HL-60 (cell line): ENCODE measurements around the gene SPDYE2B.
"Not testable (repeated sequence)": the region's sequence is repeated elsewhere in the genome, so short reads cannot be mapped to it uniquely, and the experiment has no call there.

Source experiments
- CTCF ChIP-seq: IDR thresholded peaks from one replicate; pipeline ENCODE4 v1.5.1; 2011; ENCODE audit warnings: low read length, control low read depth, inconsistent platforms; ENCODE audit not compliant: insufficient read depth
- GABPA ChIP-seq: IDR thresholded peaks from 2 replicates; pipeline ENCODE4 v1.6.1; 2012; ENCODE audit warnings: low read depth
- POLR2AphosphoS5 ChIP-seq: IDR thresholded peaks from 2 replicates; pipeline ENCODE4 v1.6.1; 2012; ENCODE audit warnings: low read depth
- REST ChIP-seq: IDR thresholded peaks from 2 replicates; pipeline ENCODE4 v1.6.1; 2012; ENCODE audit warnings: low read depth; ENCODE audit not compliant: insufficient replicate concordance

GRCh38 chr7:102643404-102643803 is 6.7 kb upstream of the SPDYE2B start:
- TF ChIP-seq CTCF, POLR2AphosphoS5, GABPA, REST: not testable (repeated sequence)
